ENCODE data around the gene SLC2A1. TPM values are rescaled to one million over a fixed set of nuclear protein-coding genes. Genes with fewer than 3 reads are reported as not detected.

SLC2A1 gene
- total RNA-seq, 1 donor from 2014 or later: 265 TPM

- DNase-seq (ENCODE audit: low read depth, low spot score): no peak
- peaks cover 28% of the 10 kb centered on the region for H3K36me3 Mint-ChIP-seq (ENCODE audit: low read depth)
- H3K27me3 Mint-ChIP-seq (ENCODE audit: low read depth): peaks cover 4% of the 10 kb centered on the region
- TF ChIP-seq CTCF (conservative IDR thresholded peaks at IDR 0.05): no peak
- peak overlapping the region; percentile 29 for H3K4me3 Mint-ChIP-seq
- H3K9me3 Mint-ChIP-seq: no peaks in the 10 kb centered on the region
- H3K4me1 Mint-ChIP-seq: peaks cover 49% of the 10 kb centered on the region
- peak overlapping the region; percentile 62 for H3K27ac Mint-ChIP-seq (ENCODE audit: unreplicated experiment)
Observed at GRCh38 chr1:42933610-42934491, 24.8 kb downstream of the SLC2A1 start.

- no peak for DNase-seq (ENCODE audit: low read depth, low spot score)
- H3K4me1 Mint-ChIP-seq: peaks cover 44% of the 10 kb centered on the region
- peak overlapping the region; percentile 76 for H3K4me3 Mint-ChIP-seq
- H3K27me3 Mint-ChIP-seq (ENCODE audit: low read depth): peaks cover 4% of the 10 kb centered on the region
- H3K36me3 Mint-ChIP-seq (ENCODE audit: low read depth): peaks cover 29% of the 10 kb centered on the region
- H3K9me3 Mint-ChIP-seq: no peaks in the 10 kb centered on the region
- peak overlapping the region; percentile 28 for H3K27ac Mint-ChIP-seq (ENCODE audit: unreplicated experiment)
- no peak for TF ChIP-seq CTCF (conservative IDR thresholded peaks at IDR 0.05)
Observed at GRCh38 chr1:42933060-42933586, 25.5 kb downstream of the SLC2A1 start.

- Mint-ChIP-seq H3K9me3 (no peaks in the 10 kb centered on the region), H3K27ac (ENCODE audit: unreplicated experiment) (no peak overlapping the region), H3K27me3 (ENCODE audit: low read depth) (peaks cover 4% of the 10 kb centered on the region), H3K4me3 (peak overlapping the region; percentile 76), H3K4me1 (peaks cover 47% of the 10 kb centered on the region), H3K36me3 (ENCODE audit: low read depth) (peaks cover 32% of the 10 kb centered on the region)
- no peak for DNase-seq (ENCODE audit: low read depth, low spot score)
- TF ChIP-seq CTCF (conservative IDR thresholded peaks at IDR 0.05): no peak
Observed at GRCh38 chr1:42932442-42932941, 26.2 kb downstream of the SLC2A1 start.

DNA sequence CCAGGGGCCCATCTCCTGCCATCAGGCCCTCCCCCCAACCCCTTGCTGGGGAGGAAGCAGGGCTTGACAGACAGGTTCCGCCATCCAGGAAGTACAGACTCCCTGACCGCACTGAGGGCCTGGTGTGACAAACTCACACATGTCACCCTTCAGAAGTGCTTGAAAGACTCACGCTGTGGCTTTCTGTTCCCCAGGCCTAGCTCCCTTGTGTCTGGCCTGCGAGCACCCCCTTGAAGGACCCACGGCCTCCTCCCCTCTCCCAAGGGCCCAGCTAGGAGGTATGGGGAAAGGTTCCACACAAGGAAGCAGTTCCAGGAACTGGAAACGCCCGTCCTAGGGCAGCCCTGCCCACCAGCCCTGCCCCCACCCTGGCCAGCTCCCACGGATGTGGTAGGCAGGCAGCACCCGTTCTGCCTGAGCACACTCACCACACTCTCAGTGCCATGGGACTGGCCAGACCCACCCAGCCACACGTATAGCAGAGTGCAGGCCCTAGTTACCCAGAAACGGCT lies 26.7 kb downstream of the SLC2A1 start:
- no peak for DNase-seq (ENCODE audit: low read depth, low spot score)
- Mint-ChIP-seq H3K27me3 (ENCODE audit: low read depth) (peaks cover 4% of the 10 kb centered on the region), H3K27ac (ENCODE audit: unreplicated experiment) (no peak overlapping the region), H3K9me3 (no peaks in the 10 kb centered on the region), H3K4me3 (peak overlapping the region; percentile 78), H3K36me3 (ENCODE audit: low read depth) (peaks cover 28% of the 10 kb centered on the region), H3K4me1 (peaks cover 46% of the 10 kb centered on the region)
- no peak for TF ChIP-seq CTCF (conservative IDR thresholded peaks at IDR 0.05)

GRCh38 chr1:42931108-42931539 lies 27.5 kb downstream of the SLC2A1 start:
- Mint-ChIP-seq H3K4me1 (peaks cover 46% of the 10 kb centered on the region), H3K27me3 (ENCODE audit: low read depth) (peaks cover 2% of the 10 kb centered on the region), H3K9me3 (no peaks in the 10 kb centered on the region), H3K36me3 (ENCODE audit: low read depth) (peaks cover 24% of the 10 kb centered on the region), H3K27ac (ENCODE audit: unreplicated experiment) (peak overlapping the region; percentile 88), H3K4me3 (peak overlapping the region; percentile 78)
- peak; percentile 63 for TF ChIP-seq CTCF (conservative IDR thresholded peaks at IDR 0.05)
- DNase-seq (ENCODE audit: low read depth, low spot score): no peak
